IMR-90 (cell line): ENCODE measurements around the gene PRKAR2A. TPM values are rescaled to one million over a fixed set of nuclear protein-coding genes. Genes with fewer than 3 reads are reported as not detected.

Experiments used
- ATAC-seq: fragments of 200-7000 bp; cut with Tn5 transposase; 2 replicates; pipeline ENCODE4 v1.9.1; 2020; ENCODE audit warnings: low read depth, mild to moderate bottlenecking, moderate library complexity
- BruUV-seq: library from RNA; stranded (reverse); fragments of 400-500 nt; replicated peaks from 2 replicates; lab custom pipeline; 2021; lab: Mats Ljungman, UMichigan
- CTCF ChIA-PET: fragments of 300-600 bp; formaldehyde crosslinking; extraction: SDS; loops from one replicate; lab custom pipeline; 2021; ENCODE audit warnings: antibody characterized with exemption; lab: Yijun Ruan, JAX
- POLR2A ChIA-PET: fragments of 300-600 bp; sonication (Branson Sonifier 250); formaldehyde crosslinking; loops from one replicate; lab custom pipeline; 2022; ENCODE audit warnings: antibody characterized with exemption; ENCODE audit not compliant: unreplicated experiment; lab: Charles Lee
- DNase-seq: peaks from one replicate; pipeline ENCODE4 v3.0.0; 2013
- H2AFZ ChIP-seq: replicated peaks from 2 replicates; pipeline ENCODE3; 2013; ENCODE audit warnings: low read length, mild to moderate bottlenecking; ENCODE audit not compliant: poor library complexity
- H2AK5ac ChIP-seq: 2 replicates; pipeline ENCODE4 v1.6.1; 2013; ENCODE audit warnings: low read depth, low read length, inconsistent platforms
- H2AK9ac ChIP-seq: replicated peaks from 2 replicates; pipeline ENCODE3; 2013; ENCODE audit warnings: mild to moderate bottlenecking, low read depth, low read length, moderate library complexity; ENCODE audit not compliant: poor library complexity
- H2BK120ac ChIP-seq: 2 replicates; pipeline ENCODE4 v1.6.1; 2013; ENCODE audit warnings: low read depth, low read length, inconsistent platforms
- H2BK15ac ChIP-seq: 3 replicates; pipeline ENCODE4 v1.6.1; 2013; ENCODE audit warnings: low read depth, low read length, inconsistent platforms
- H2BK20ac ChIP-seq: 2 replicates; pipeline ENCODE4 v1.6.1; 2013; ENCODE audit warnings: low read depth, mild to moderate bottlenecking, inconsistent platforms, low read length, moderate library complexity
- H2BK5ac ChIP-seq: 2 replicates; pipeline ENCODE4 v1.6.1; 2013; ENCODE audit warnings: mild to moderate bottlenecking, low read depth, low read length, inconsistent platforms; ENCODE audit not compliant: poor library complexity, severe bottlenecking
- H3K14ac ChIP-seq: replicated peaks from 2 replicates; pipeline ENCODE4 v1.6.1; 2013; ENCODE audit warnings: low read depth, low read length, inconsistent platforms
- H3K18ac ChIP-seq: 2 replicates; pipeline ENCODE4 v1.6.1; 2013; ENCODE audit warnings: low read depth, low read length, control low read depth
- H3K23ac ChIP-seq: 2 replicates; pipeline ENCODE4 v1.6.1; 2013; ENCODE audit warnings: low read depth, low read length, inconsistent platforms
- H3K27ac ChIP-seq: 2 replicates; pipeline ENCODE4 v1.5.1; 2013; ENCODE audit warnings: mild to moderate bottlenecking, control low read depth, low read length; ENCODE audit not compliant: insufficient read depth
- H3K27me3 ChIP-seq: 2 replicates; pipeline ENCODE4 v1.6.1; 2013; ENCODE audit warnings: low read length; ENCODE audit not compliant: control insufficient read depth, insufficient read depth
- H3K36me3 ChIP-seq: 2 replicates; pipeline ENCODE4 v1.6.1; 2013; ENCODE audit warnings: low read length, mixed read lengths; ENCODE audit not compliant: control insufficient read depth, insufficient read depth
- H3K4ac ChIP-seq: 2 replicates; pipeline ENCODE4 v1.6.1; 2013; ENCODE audit warnings: low read depth, low read length, inconsistent platforms
- H3K4me1 ChIP-seq: 2 replicates; pipeline ENCODE4 v1.6.1; 2013; ENCODE audit warnings: low read length, mixed read lengths; ENCODE audit not compliant: control insufficient read depth, insufficient read depth
- H3K4me2 ChIP-seq: 2 replicates; pipeline ENCODE4 v1.6.1; 2013; ENCODE audit warnings: low read depth, mild to moderate bottlenecking, control low read depth, low read length, moderate library complexity
- H3K4me3 ChIP-seq: 2 replicates; pipeline ENCODE4 v1.5.1; 2013; ENCODE audit warnings: low read depth, mild to moderate bottlenecking, control low read depth, low read length, moderate library complexity; ENCODE audit not compliant: insufficient read depth
- H3K56ac ChIP-seq: 2 replicates; pipeline ENCODE4 v1.6.1; 2013; ENCODE audit warnings: low read length, inconsistent platforms; ENCODE audit not compliant: insufficient read depth; ENCODE audit errors: extremely low read depth
- H3K79me1 ChIP-seq, 2 experiments: 2 replicates each; pipeline ENCODE4 v1.6.1; 2013; ENCODE audit warnings: low read length in 2 of 2, inconsistent platforms in 1 of 2, low read depth in 1 of 2
- H3K9ac ChIP-seq: 2 replicates; pipeline ENCODE4 v1.6.1; 2013; ENCODE audit warnings: low read depth, low read length, control low read depth
- H3K9me1 ChIP-seq: 2 replicates; pipeline ENCODE4 v1.6.1; 2013; ENCODE audit warnings: low read length, inconsistent platforms; ENCODE audit not compliant: insufficient read depth
- H3K9me3 ChIP-seq: 2 replicates; pipeline ENCODE4 v1.6.1; 2013; ENCODE audit warnings: low read length; ENCODE audit not compliant: control insufficient read depth, insufficient read depth
- H4K20me1 ChIP-seq: 2 replicates; pipeline ENCODE4 v1.6.1; 2013; ENCODE audit warnings: low read length, inconsistent platforms; ENCODE audit not compliant: insufficient read depth
- H4K5ac ChIP-seq: 2 replicates; pipeline ENCODE4 v1.6.1; 2013; ENCODE audit warnings: mild to moderate bottlenecking, low read depth, low read length, control low read depth
- H4K8ac ChIP-seq, 2 experiments: 2 replicates each; pipeline ENCODE4 v1.6.1; 2013; ENCODE audit warnings: low read depth in 2 of 2, low read length in 2 of 2, control low read depth in 1 of 2, inconsistent platforms in 1 of 2
- H4K91ac ChIP-seq: 2 replicates; pipeline ENCODE4 v1.6.1; 2013; ENCODE audit warnings: low read depth, low read length, inconsistent platforms; ENCODE audit not compliant: insufficient read depth
- BHLHE40 ChIP-seq: fragments of 150-350 bp; IDR thresholded peaks from 2 replicates; pipeline ENCODE4 v1.6.1; 2016; ENCODE audit warnings: mild to moderate bottlenecking, low read depth, low read length
- CEBPB ChIP-seq: IDR thresholded peaks from 2 replicates; pipeline ENCODE4 v1.6.1; 2012; ENCODE audit warnings: low read depth, low read length, improper control_type of control experiment
- MXI1 ChIP-seq: IDR thresholded peaks from 2 replicates; pipeline ENCODE4 v1.6.1; 2012; ENCODE audit warnings: low read depth, mild to moderate bottlenecking, low read length, moderate library complexity, borderline replicate concordance
- NFE2L2 ChIP-seq: fragments of 150-350 bp; IDR thresholded peaks from 2 replicates; pipeline ENCODE4 v1.6.1; 2016; ENCODE audit warnings: low read depth, mild to moderate bottlenecking, low read length
- WGBS, 2 experiments: methylation state at CpG; one replicate each; pipeline versions ENCODE4 v1.1.5 to v1.1.7; 2013; ENCODE audit warnings: missing lambda C conversion rate in 2 of 2; ENCODE audit not compliant: insufficient read length in 1 of 2; ENCODE audit errors: extremely low coverage in 2 of 2; 5-methylcytosine and 5-hydroxymethylcytosine counted together
- dilution Hi-C: fragments of 300-500 bp; cut with HindIII; formaldehyde crosslinking; loops from one replicate; pipeline ENCODE4 v1.14.3; 2018; ENCODE audit warnings: low sequenced_read_pairs; ENCODE audit not compliant: unreplicated experiment
- in situ Hi-C: fragments of 300-500 bp; cut with MboI; formaldehyde crosslinking; loops from 3 replicates; pipeline ENCODE4 v1.14.3; 2019; ENCODE audit warnings: low sequenced_read_pairs, inconsistent platforms, mixed read lengths
- intact Hi-C: fragments of 100-400 bp; cut with micrococcal nuclease; formaldehyde crosslinking; loops from 2 replicates; pipeline ENCODE4 v1.10.0; 2022
- polyA plus RNA-seq, 3 experiments: library from polyadenylated mRNA; depleted of rRNA; stranded (reverse); fragments of >200 nt; gene quantifications; 2 replicates each; pipeline ENCODE4 v1.2.3, GENCODE V29; 2012; ENCODE audit warnings: low replicate concordance in 1 of 3
- total RNA-seq: library from RNA; depleted of rRNA; stranded (reverse); fragments of >200 nt; gene quantifications from 2 replicates; pipeline ENCODE4 v1.2.3, GENCODE V29; 2012

Gene PRKAR2A
- total and polyA plus RNA-seq, 2 of the 4 experiments (the other 2 are of a cell fraction) = 11.3 to 48.2 TPM

GRCh38 chr3:48708481-48708889 is 139.2 kb downstream of the PRKAR2A start:
- 0 out of 2 replicates have a peak overlapping the region, but pooled peaks have one; percentile 1 for H3K23ac ChIP-seq
- H3K18ac ChIP-seq = no peak overlapping the region
- no peak overlapping the region for H4K8ac ChIP-seq
- dilution Hi-C loops (no loop called here), intact Hi-C loops (no loop called here), in situ Hi-C loops (no loop called here)
- no peak overlapping the region for H4K5ac ChIP-seq
- BruUV-seq = no TSS peak
- H3K14ac ChIP-seq = no peak overlapping the region
- no peak overlapping the region for H4K91ac ChIP-seq
- peaks cover 44% of the 10 kb centered on the region for H3K36me3 ChIP-seq
- CTCF ChIA-PET = interaction anchor here (0.5 to 0.6 kb wide), 2 partner anchors 9 to 65 kb away, joined by 3 to 4 read pairs; no protein-coding TSS in a partner anchor
- no CpG with 5 or more reads among the region's 2 CpGs for WGBS, 2 experiments
- no peak overlapping the region for H3K9ac ChIP-seq
- ATAC-seq (peak; percentile 72), DNase-seq (peak; percentile 75)
- no peak overlapping the region for H3K4ac ChIP-seq
- H2BK20ac ChIP-seq = no peak overlapping the region
- TF ChIP-seq NFE2L2 (no peak), CEBPB (peak; percentile 70), BHLHE40 (peak; percentile 52; the same call in 1 of the 2 replicates), MXI1 (peak; percentile 44; the same call in 1 of the 2 replicates)
- no peaks in the 10 kb centered on the region for H3K9me3 ChIP-seq
- peaks cover 37% of the 10 kb centered on the region for H3K9me1 ChIP-seq
- peak overlapping the region; percentile 72; the same call in 1 of the 2 replicates for H3K27ac ChIP-seq
- peaks cover 97% of the 10 kb centered on the region for H4K20me1 ChIP-seq
- H3K4me2 ChIP-seq = no peak overlapping the region
- POLR2A ChIA-PET = interaction anchor here (0.5 kb wide), 1 partner anchor 70 kb away, joined by 11 read pairs; no protein-coding TSS in a partner anchor
- no peak overlapping the region for H2AK9ac ChIP-seq
- H2BK5ac ChIP-seq = peak overlapping the region; percentile 84
- H3K79me1 ChIP-seq = peaks cover 3 to 65% of the 10 kb centered on the region in 2 experiments
- no peak overlapping the region for H2BK15ac ChIP-seq
- no peak overlapping the region for H2BK120ac ChIP-seq
- H2AK5ac ChIP-seq = no peak overlapping the region
- H3K4me1 ChIP-seq = peaks cover 13% of the 10 kb centered on the region
- H2AFZ ChIP-seq = no peak overlapping the region
- no peak overlapping the region for H3K4me3 ChIP-seq
- no peak overlapping the region for H3K56ac ChIP-seq
- H3K27me3 ChIP-seq = no peaks in the 10 kb centered on the region
